WERI-Rb-1 (cell line): ENCODE data around the gene PILRA.

Source experiments
- DNase-seq: peaks from one replicate; pipeline ENCODE4 v3.0.0-alpha.2; 2020
- H3K27ac ChIP-seq: fragments of 250-450 bp; sonication (Bioruptor Pico); 2 replicates; pipeline ENCODE4 v1.5.1; 2020; ENCODE audit warnings: mild to moderate bottlenecking, moderate library complexity
- H3K27me3 ChIP-seq: fragments of 250-450 bp; sonication (Bioruptor Pico); 2 replicates; pipeline ENCODE4 v1.5.1; 2021; ENCODE audit warnings: mild to moderate bottlenecking, low read depth, moderate library complexity; ENCODE audit not compliant: insufficient read depth, severe bottlenecking
- H3K36me3 ChIP-seq: fragments of 250-450 bp; sonication (Bioruptor Pico); 2 replicates; pipeline ENCODE4 v1.5.1; 2020; ENCODE audit warnings: mild to moderate bottlenecking, moderate library complexity
- H3K4me3 ChIP-seq: 2 replicates; pipeline ENCODE4 v1.5.1; 2011; ENCODE audit warnings: low read depth, mild to moderate bottlenecking, control low read depth, low read length
- H3K9me3 ChIP-seq: fragments of 250-450 bp; sonication (Bioruptor Pico); 2 replicates; pipeline ENCODE4 v1.5.1; 2021; ENCODE audit warnings: mild to moderate bottlenecking, moderate library complexity; ENCODE audit not compliant: severe bottlenecking
- CTCF ChIP-seq: IDR thresholded peaks from 2 replicates; pipeline ENCODE4 v1.5.1; 2011; ENCODE audit warnings: low read depth, mild to moderate bottlenecking, control low read depth, inconsistent platforms, low read length

The PILRA gene

GRCh38 chr7:100407285-100408180, 34.2 kb downstream of the PILRA start:
- DNase-seq = peak; percentile 35
- Histone ChIP-seq H3K9me3 (no peaks in the 10 kb centered on the region), H3K27ac (no peak overlapping the region), H3K36me3 (no peaks in the 10 kb centered on the region), H3K27me3 (no peaks in the 10 kb centered on the region), H3K4me3 (no peak overlapping the region)
- peak; percentile 58 for TF ChIP-seq CTCF

GRCh38 chr7:100411101-100411500, 37.8 kb downstream of the PILRA start:
- DNase-seq = no peak
- H3K9me3 ChIP-seq = no peaks in the 10 kb centered on the region

GRCh38 chr7:100413346-100413745, 40.1 kb downstream of the PILRA start:
- H3K9me3 ChIP-seq = no peaks in the 10 kb centered on the region
- H3K27ac ChIP-seq = no peak overlapping the region
- DNase-seq = no peak
- H3K36me3 ChIP-seq = no peaks in the 10 kb centered on the region
- H3K27me3 ChIP-seq = no peaks in the 10 kb centered on the region
- TF ChIP-seq CTCF = no peak
- H3K4me3 ChIP-seq = no peak overlapping the region

More at GRCh38 chr7:100411101-100411500, 37.8 kb downstream of the PILRA start:
- Histone ChIP-seq H3K36me3 (no peaks in the 10 kb centered on the region), H3K4me3 (no peak overlapping the region), H3K27ac (no peak overlapping the region), H3K27me3 (no peaks in the 10 kb centered on the region)
- TF ChIP-seq CTCF = no peak

- Histone ChIP-seq H3K27me3 (no peaks in the 10 kb centered on the region), H3K4me3 (no peak overlapping the region), H3K27ac (no peak overlapping the region), H3K9me3 (no peaks in the 10 kb centered on the region), H3K36me3 (no peaks in the 10 kb centered on the region)
- TF ChIP-seq CTCF = no peak
- DNase-seq = no peak
Observed at GRCh38 chr7:100413889-100414288, 40.6 kb downstream of the PILRA start.

- H3K27me3 ChIP-seq = no peaks in the 10 kb centered on the region
- H3K27ac ChIP-seq = no peak overlapping the region
- no peak for TF ChIP-seq CTCF
- no peak for DNase-seq
- no peak overlapping the region for H3K4me3 ChIP-seq
- no peaks in the 10 kb centered on the region for H3K36me3 ChIP-seq
- H3K9me3 ChIP-seq = no peaks in the 10 kb centered on the region
Observed at GRCh38 chr7:100415448-100415847, 42.2 kb downstream of the PILRA start.
